GM12878 (cell line): Measurements from ENCODE around the gene BRAT1. TPM values are rescaled to one million over a fixed set of nuclear protein-coding genes. Genes with fewer than 3 reads are reported as not detected.

Experiments used
- ATAC-seq: fragments of 200-7000 bp; cut with Tn5 transposase; 3 replicates; pipeline ENCODE4 v1.9.1; 2020; ENCODE audit warnings: mild to moderate bottlenecking, moderate library complexity
- BruUV-seq: library from RNA; stranded (reverse); fragments of 400-500 nt; replicated peaks from 2 replicates; lab custom pipeline; 2021; lab: Mats Ljungman, UMichigan
- CTCF ChIA-PET: fragments of 300-600 bp; sonication (Branson Sonifier 250); formaldehyde crosslinking; extraction: SDS; loops from one replicate; lab custom pipeline; 2021; ENCODE audit warnings: inconsistent platforms; lab: Yijun Ruan, JAX
- POLR2A ChIA-PET: fragments of 350-600 bp; formaldehyde crosslinking; extraction: SDS; loops from one replicate; lab custom pipeline; 2021; ENCODE audit warnings: inconsistent platforms; lab: Charles Lee
- RAD21 ChIA-PET: fragments of 300-600 bp; sonication (Branson Sonifier 250); formaldehyde crosslinking; loops from one replicate; lab custom pipeline; 2023; ENCODE audit warnings: antibody characterized with exemption; ENCODE audit not compliant: unreplicated experiment; lab: Charles Lee
- SMC1A ChIA-PET: fragments of 300-600 bp; sonication (Branson Sonifier 250); formaldehyde crosslinking; loops from one replicate; lab custom pipeline; 2023; ENCODE audit not compliant: unreplicated experiment, uncharacterized antibody; lab: Charles Lee
- DNase-seq: peaks from one replicate; pipeline ENCODE4 v3.0.0-alpha.2; 2011; ENCODE audit warnings: low read depth, low spot score
- FAIRE-seq: peaks from 3 replicates; lab custom pipeline; 2011; peaks lifted over from hg19 to GRCh38; lab: Jason Lieb, UNC
- H2AFZ ChIP-seq: 2 replicates; pipeline ENCODE4 v1.6.0; 2011; ENCODE audit warnings: low read depth, low read length, control low read depth; ENCODE audit not compliant: control insufficient read depth
- H3K27ac ChIP-seq: 2 replicates; pipeline ENCODE4 v1.5.1; 2011; ENCODE audit warnings: control low read depth; ENCODE audit not compliant: control insufficient read depth, insufficient read depth
- H3K27me3 ChIP-seq, 2 experiments: replicated peaks in 1 of 2; 2 replicates each; pipeline versions ENCODE4 v1.6.0 to v1.6.1; 2011; ENCODE audit warnings: low read length in 1 of 2; ENCODE audit not compliant: control insufficient read depth in 2 of 2, insufficient read depth in 2 of 2
- H3K36me3 ChIP-seq, 2 experiments: 2 replicates each; pipeline ENCODE4 v1.5.1; 2011; ENCODE audit warnings: low read length in 1 of 2; ENCODE audit not compliant: control insufficient read depth in 2 of 2, insufficient read depth in 2 of 2
- H3K4me1 ChIP-seq: 2 replicates; pipeline ENCODE4 v1.6.1; 2011; ENCODE audit warnings: mild to moderate bottlenecking, low read length, moderate library complexity, mixed read lengths; ENCODE audit not compliant: control insufficient read depth, insufficient read depth
- H3K4me2 ChIP-seq: 2 replicates; pipeline ENCODE4 v1.6.0; 2011; ENCODE audit warnings: control low read depth; ENCODE audit not compliant: control insufficient read depth, insufficient read depth
- H3K4me3 ChIP-seq: fragments of 200-600 bp; sonication (generic); 2 replicates; pipeline ENCODE4 v1.5.1; 2016
- H3K79me2 ChIP-seq: 2 replicates; pipeline ENCODE4 v1.6.0; 2011; ENCODE audit warnings: low read length; ENCODE audit not compliant: control insufficient read depth, insufficient read depth
- H3K9ac ChIP-seq: 2 replicates; pipeline ENCODE4 v1.8.0; 2011; ENCODE audit warnings: low read length, control low read depth, mixed read lengths; ENCODE audit not compliant: control insufficient read depth, insufficient read depth
- H3K9me3 ChIP-seq: replicated peaks from 3 replicates; pipeline ENCODE4 v1.5.1; 2011; ENCODE audit warnings: mild to moderate bottlenecking, low read length; ENCODE audit not compliant: control insufficient read depth, insufficient read depth
- H4K20me1 ChIP-seq: 2 replicates; pipeline ENCODE4 v1.6.0; 2011; ENCODE audit not compliant: control insufficient read depth, insufficient read depth
- ATF3 ChIP-seq: IDR thresholded peaks from 2 replicates; pipeline ENCODE4 v1.6.1; 2011; ENCODE audit warnings: low read depth, mild to moderate bottlenecking, low read length, moderate library complexity, borderline replicate concordance; ENCODE audit errors: extremely low read depth
- CBFB ChIP-seq: IDR thresholded peaks from 2 replicates; pipeline ENCODE4 v1.6.1; 2016; ENCODE audit warnings: antibody characterized with exemption, low read depth
- CUX1 ChIP-seq: IDR thresholded peaks from 2 replicates; pipeline ENCODE4 v1.6.1; 2012; ENCODE audit warnings: improper control_type of control experiment, low read depth, low read length; ENCODE audit not compliant: insufficient replicate concordance
- GATAD2B ChIP-seq: fragments of 450-650 bp; conservative IDR thresholded peaks from 2 replicates; pipeline ENCODE4 v1.6.1; 2017; ENCODE audit warnings: low read depth, mild to moderate bottlenecking, moderate library complexity
- HDGF ChIP-seq: fragments of 450-650 bp; IDR thresholded peaks from 2 replicates; pipeline ENCODE4 v1.6.1; 2016; ENCODE audit warnings: antibody characterized with exemption
- KAT2A ChIP-seq: conservative IDR thresholded peaks from 2 replicates; pipeline ENCODE4 v1.6.1; 2011; ENCODE audit warnings: low read depth, low read length; ENCODE audit not compliant: control insufficient read depth
- MTA3 ChIP-seq: IDR thresholded peaks from 2 replicates; pipeline ENCODE4 v1.6.1; 2012; ENCODE audit warnings: low read length, inconsistent platforms, borderline replicate concordance
- RB1 ChIP-seq: fragments of 450-650 bp; formaldehyde crosslinking; IDR thresholded peaks from 2 replicates; pipeline ENCODE4 v1.6.1; 2017; ENCODE audit warnings: mild to moderate bottlenecking, borderline replicate concordance
- RFX5 ChIP-seq: IDR thresholded peaks from 2 replicates; pipeline ENCODE4 v1.6.1; 2011; ENCODE audit warnings: low read depth, low read length, improper control_type of control experiment
- RUNX3 ChIP-seq: IDR thresholded peaks from 2 replicates; pipeline ENCODE4 v1.6.1; 2012; ENCODE audit warnings: low read length, inconsistent platforms
- SUZ12 ChIP-seq: fragments of 200-600 bp; sonication (generic); IDR thresholded peaks from one replicate; pipeline ENCODE4 v1.6.1; 2018; ENCODE audit warnings: antibody characterized with exemption, mild to moderate bottlenecking; ENCODE audit not compliant: unreplicated experiment
- TAF1 ChIP-seq: IDR thresholded peaks from 2 replicates; pipeline ENCODE4 v1.6.1; 2011; ENCODE audit warnings: mild to moderate bottlenecking, low read depth, low read length, borderline replicate concordance
- YY1 ChIP-seq: IDR thresholded peaks from 2 replicates; pipeline ENCODE4 v1.6.1; 2011; ENCODE audit warnings: low read depth, mild to moderate bottlenecking, low read length
- WGBS: methylation state at CpG from one replicate; pipeline ENCODE4 v1.1.6; 2016; ENCODE audit warnings: low lambda C conversion rate; ENCODE audit not compliant: insufficient replicate concordance, insufficient coverage; ENCODE audit errors: missing lambda C conversion rate; 5-methylcytosine and 5-hydroxymethylcytosine counted together
- in situ Hi-C: fragments of 300-500 bp; cut with MboI; formaldehyde crosslinking; loops from 9 replicates; pipeline ENCODE4 v1.14.3; 2018; ENCODE audit warnings: mixed read lengths
- intact Hi-C: fragments of 100-400 bp; cut with micrococcal nuclease; formaldehyde crosslinking; loops from one replicate; pipeline ENCODE4 v1.14.2; 2022; ENCODE audit not compliant: unreplicated experiment
- polyA plus RNA-seq, 11 experiments: library from polyadenylated mRNA; depleted of rRNA in 4 of 11; unstranded in 6 of 11; stranded (reverse) in 5 of 11; fragments of >200 nt; fragmentation: Nextera tagmentation in 4 of 11; fragmentation: Illumina TruSeq in 1 of 11; extraction: Ambion mirVana in 4 of 11; extraction: Trizol in 1 of 11; gene quantifications; 1 replicate in 1 of 11; 2 replicates in 10 of 11; pipeline versions ENCODE4 v1.2.1 to v1.2.3, GENCODE V29; 2011 to 2016; ENCODE audit warnings: inconsistent platforms in 2 of 11, missing spikeins in 2 of 11, low read depth in 1 of 11
- total RNA-seq, 4 experiments: library from RNA; depleted of rRNA in 3 of 4; stranded (reverse); fragments of >200 nt in 3 of 4; fragmentation: Illumina TruSeq in 1 of 4; extraction: Trizol in 1 of 4; gene quantifications; 2 replicates each; pipeline versions ENCODE4 v1.2.1 to v1.2.3, GENCODE V29; 2013 to 2021
- TF ChIP-seq, protein P1 (sequence below): fragments of 450-650 bp; IDR thresholded peaks from 2 replicates; pipeline ENCODE4 v1.6.1; 2018; ENCODE audit warnings: borderline replicate concordance, mild to moderate bottlenecking; ENCODE audit not compliant: partially characterized antibody

Gene BRAT1
- total and polyA plus RNA-seq, 10 of the 15 experiments (the other 5 are each of a cell fraction or from before 2014, with no cell fraction given) = 0.13 to 53.3 (median 16.0) TPM

- SMC1A ChIA-PET = no interaction called here
- no peak for ATAC-seq
- FAIRE-seq = no peak
- RAD21 ChIA-PET = interaction anchor here (0.7 to 1.0 kb wide), 2 partner anchors 30 to 869 kb away, joined by 3 to 4 read pairs; no protein-coding TSS in a partner anchor
- Histone ChIP-seq H3K4me3 (no peak overlapping the region), H3K27ac (no peak overlapping the region), H3K36me3 (peaks cover 0 to 2% of the 10 kb centered on the region in 2 experiments; a peak in 2 of 4 replicates), H4K20me1 (no peaks in the 10 kb centered on the region), H2AFZ (no peak overlapping the region), H3K9ac (no peak overlapping the region), H3K9me3 (no peaks in the 10 kb centered on the region), H3K79me2 (no peaks in the 10 kb centered on the region), H3K4me1 (no peaks in the 10 kb centered on the region), H3K27me3 (no peaks in the 10 kb centered on the region), H3K4me2 (no peak overlapping the region)
- 92% methylated on average over 22 of the region's 22 CpGs for WGBS
- POLR2A ChIA-PET = interaction anchor here (0.6 kb wide), 1 partner anchor 61 kb away, joined by 3 read pairs; no protein-coding TSS in a partner anchor
- no peak for DNase-seq
- CTCF ChIA-PET = interaction anchor here (0.7 to 0.9 kb wide), 3 partner anchors 22 to 150 kb away, joined by 3 to 5 read pairs (median 3); no protein-coding TSS in a partner anchor
- intact Hi-C loops = no loop called here
- TSS peak; percentile 64 for BruUV-seq
- in situ Hi-C loops = no loop called here
- TF ChIP-seq KAT2A (no peak), HDGF (no peak), SUZ12 (no peak), CUX1 (no peak), CBFB (no peak), RUNX3 (no peak), TAF1 (no peak), GATAD2B (no peak), MTA3 (no peak), YY1 (no peak), RFX5 (no peak), RB1 (no peak), ATF3 (no peak)
- TF ChIP-seq, protein P1, sequence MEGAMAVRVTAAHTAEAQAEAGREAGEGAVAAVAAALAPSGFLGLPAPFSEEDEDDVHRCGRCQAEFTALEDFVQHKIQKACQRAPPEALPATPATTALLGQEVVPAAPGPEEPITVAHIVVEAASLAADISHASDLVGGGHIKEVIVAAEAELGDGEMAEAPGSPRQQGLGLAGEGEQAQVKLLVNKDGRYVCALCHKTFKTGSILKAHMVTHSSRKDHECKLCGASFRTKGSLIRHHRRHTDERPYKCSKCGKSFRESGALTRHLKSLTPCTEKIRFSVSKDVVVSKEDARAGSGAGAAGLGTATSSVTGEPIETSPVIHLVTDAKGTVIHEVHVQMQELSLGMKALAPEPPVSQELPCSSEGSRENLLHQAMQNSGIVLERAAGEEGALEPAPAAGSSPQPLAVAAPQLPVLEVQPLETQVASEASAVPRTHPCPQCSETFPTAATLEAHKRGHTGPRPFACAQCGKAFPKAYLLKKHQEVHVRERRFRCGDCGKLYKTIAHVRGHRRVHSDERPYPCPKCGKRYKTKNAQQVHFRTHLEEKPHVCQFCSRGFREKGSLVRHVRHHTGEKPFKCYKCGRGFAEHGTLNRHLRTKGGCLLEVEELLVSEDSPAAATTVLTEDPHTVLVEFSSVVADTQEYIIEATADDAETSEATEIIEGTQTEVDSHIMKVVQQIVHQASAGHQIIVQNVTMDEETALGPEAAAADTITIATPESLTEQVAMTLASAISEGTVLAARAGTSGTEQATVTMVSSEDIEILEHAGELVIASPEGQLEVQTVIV = no peak
These were observed 41.3 kb upstream of the BRAT1 start for GRCh38 chr7:2596464-2597272.
